Mucosa of rectum (tissue), 2 donors: ENCODE results near the gene BARX1.

Source experiments
- H3K27ac ChIP-seq, 2 donors: one replicate each; pipeline ENCODE4 v1.7.0; 2013; ENCODE audit warnings: inconsistent platforms in 2 of 2, low read depth in 2 of 2, low read length in 2 of 2
- H3K27me3 ChIP-seq, 2 donors: one replicate each; pipeline ENCODE4 v1.7.0; 2013; ENCODE audit warnings: low read length in 2 of 2; ENCODE audit not compliant: control insufficient read depth in 2 of 2, insufficient read depth in 2 of 2
- H3K36me3 ChIP-seq, 2 donors: one replicate each; pipeline ENCODE4 v1.7.0; 2013; ENCODE audit warnings: low read length in 2 of 2; ENCODE audit not compliant: control insufficient read depth in 2 of 2, insufficient read depth in 2 of 2
- H3K4me1 ChIP-seq, 2 donors: one replicate each; pipeline ENCODE4 v1.7.0; 2013; ENCODE audit warnings: low read length in 2 of 2, mild to moderate bottlenecking in 1 of 2; ENCODE audit not compliant: control insufficient read depth in 2 of 2, insufficient read depth in 2 of 2
- H3K4me3 ChIP-seq, 2 donors: one replicate each; pipeline ENCODE4 v1.7.0; 2013; ENCODE audit warnings: low read length in 2 of 2
- H3K9ac ChIP-seq, 2 donors: one replicate each; pipeline ENCODE4 v1.7.0; 2013; ENCODE audit warnings: low read length in 2 of 2, low read depth in 1 of 2, mild to moderate bottlenecking in 1 of 2
- H3K9me3 ChIP-seq, 2 donors: one replicate each; pipeline ENCODE4 v1.7.0; 2013; ENCODE audit warnings: low read length in 2 of 2; ENCODE audit not compliant: control insufficient read depth in 2 of 2
- donor health status: healthy.
- donor health status: Normal muscosa, but diverticular disease.

The BARX1 gene

GRCh38 chr9:93955111-93955980 is at the start of gene BARX1:
TSS of gene BARX1 (minus strand) at chr9:93955355. CDS start at chr9:93955146, 209 bp downstream.
- peaks cover 10 to 29% of the 10 kb centered on the region in 2 donors for H3K4me1 ChIP-seq
- peak within 1 kb of the TSS; percentile 13 to 50 for H3K4me3 ChIP-seq
- H3K27me3 ChIP-seq, result peaks cover 79 to 90% of the 10 kb centered on the region in 2 donors
- H3K27ac ChIP-seq, result no peak within 1 kb of the TSS
- H3K9ac ChIP-seq, result no peak within 1 kb of the TSS
- no peaks in the 10 kb centered on the region for H3K36me3 ChIP-seq
- no peaks in the 10 kb centered on the region for H3K9me3 ChIP-seq

- Histone ChIP-seq H3K4me1 (no peaks in the 10 kb centered on the region), H3K9ac (no peak overlapping the region), H3K36me3 (no peaks in the 10 kb centered on the region), H3K4me3 (no peak overlapping the region), H3K27ac (no peak overlapping the region), H3K27me3 (no peaks in the 10 kb centered on the region), H3K9me3 (peaks cover 0 to 3% of the 10 kb centered on the region in 2 donors)
Measured at GRCh38 chr9:94002316-94003140, 47.4 kb upstream of the BARX1 start.

GRCh38 chr9:93996863-93997262 is 41.7 kb upstream of the BARX1 start:
- no peak overlapping the region for H3K9ac ChIP-seq
- H3K27ac ChIP-seq, result no peak overlapping the region
- H3K4me1 ChIP-seq, result no peaks in the 10 kb centered on the region
- no peaks in the 10 kb centered on the region for H3K27me3 ChIP-seq
- H3K9me3 ChIP-seq, result no peaks in the 10 kb centered on the region
- no peaks in the 10 kb centered on the region for H3K36me3 ChIP-seq
- no peak overlapping the region for H3K4me3 ChIP-seq

GRCh38 chr9:93996367-93996766 is 41.2 kb upstream of the BARX1 start:
- Histone ChIP-seq H3K36me3 (no peaks in the 10 kb centered on the region), H3K9me3 (no peaks in the 10 kb centered on the region), H3K27ac (no peak overlapping the region), H3K4me1 (no peaks in the 10 kb centered on the region), H3K27me3 (no peaks in the 10 kb centered on the region), H3K4me3 (no peak overlapping the region), H3K9ac (no peak overlapping the region)

- Histone ChIP-seq H3K36me3 (no peaks in the 10 kb centered on the region), H3K27me3 (no peaks in the 10 kb centered on the region), H3K9me3 (no peaks in the 10 kb centered on the region), H3K9ac (no peak overlapping the region), H3K4me3 (no peak overlapping the region), H3K27ac (no peak overlapping the region), H3K4me1 (no peaks in the 10 kb centered on the region)
Measured at GRCh38 chr9:93994545-93994944, 39.4 kb upstream of the BARX1 start.

GRCh38 chr9:93994132-93994531 is 39.0 kb upstream of the BARX1 start:
- Histone ChIP-seq H3K9me3 (no peaks in the 10 kb centered on the region), H3K36me3 (no peaks in the 10 kb centered on the region), H3K27ac (no peak overlapping the region), H3K4me3 (no peak overlapping the region), H3K9ac (no peak overlapping the region), H3K4me1 (no peaks in the 10 kb centered on the region), H3K27me3 (no peaks in the 10 kb centered on the region)

- Histone ChIP-seq H3K27ac (no peak overlapping the region), H3K4me1 (no peaks in the 10 kb centered on the region)
Measured at GRCh38 chr9:93992830-93993229, 37.7 kb upstream of the BARX1 start.

GRCh38 chr9:93990448-93990847 is 35.3 kb upstream of the BARX1 start:
- Histone ChIP-seq H3K27me3 (no peaks in the 10 kb centered on the region), H3K4me3 (no peak overlapping the region), H3K9me3 (no peaks in the 10 kb centered on the region), H3K4me1 (no peaks in the 10 kb centered on the region), H3K36me3 (no peaks in the 10 kb centered on the region), H3K27ac (no peak overlapping the region), H3K9ac (no peak overlapping the region)

More at GRCh38 chr9:93992830-93993229, 37.7 kb upstream of the BARX1 start:
- no peaks in the 10 kb centered on the region for H3K36me3 ChIP-seq
- no peaks in the 10 kb centered on the region for H3K27me3 ChIP-seq
- no peaks in the 10 kb centered on the region for H3K9me3 ChIP-seq
- no peak overlapping the region for H3K4me3 ChIP-seq
- H3K9ac ChIP-seq, result no peak overlapping the region

- Histone ChIP-seq H3K9me3 (no peaks in the 10 kb centered on the region), H3K27me3 (no peaks in the 10 kb centered on the region), H3K9ac (no peak overlapping the region), H3K4me3 (no peak overlapping the region), H3K4me1 (no peaks in the 10 kb centered on the region), H3K27ac (no peak overlapping the region), H3K36me3 (no peaks in the 10 kb centered on the region)
Measured at GRCh38 chr9:93988056-93988455, 32.9 kb upstream of the BARX1 start.

- H3K36me3 ChIP-seq, result no peaks in the 10 kb centered on the region
- no peak overlapping the region for H3K4me3 ChIP-seq
- no peak overlapping the region for H3K27ac ChIP-seq
- H3K27me3 ChIP-seq, result peaks cover 0 to 3% of the 10 kb centered on the region in 2 donors
- H3K4me1 ChIP-seq, result no peaks in the 10 kb centered on the region
- H3K9me3 ChIP-seq, result no peaks in the 10 kb centered on the region
- H3K9ac ChIP-seq, result no peak overlapping the region
Measured at GRCh38 chr9:93984860-93985259, 29.7 kb upstream of the BARX1 start.
